PC-3 (cell line): ENCODE data around the gene OR2T33. TPM values are rescaled to one million over a fixed set of nuclear protein-coding genes. Genes with fewer than 3 reads are reported as not detected.
"Not testable (repeated sequence)": the region's sequence is repeated elsewhere in the genome, so short reads cannot be mapped to it uniquely, and the experiment has no call there.

Source experiments
- ATAC-seq: fragments of 200-7000 bp; cut with Tn5 transposase; 2 replicates; pipeline ENCODE4 v1.9.1; 2020; ENCODE audit warnings: mild to moderate bottlenecking, moderate library complexity
- BruUV-seq: library from RNA; stranded (reverse); fragments of 400-500 nt; replicated peaks from 2 replicates; lab custom pipeline; 2021; lab: Mats Ljungman, UMichigan
- CTCF ChIA-PET: fragments of 300-600 bp; sonication (Branson Sonifier 250); formaldehyde crosslinking; loops from one replicate; lab custom pipeline; 2022; ENCODE audit warnings: antibody characterized with exemption; lab: Charles Lee
- POLR2A ChIA-PET: fragments of 300-600 bp; sonication (Branson Sonifier 250); formaldehyde crosslinking; loops from one replicate; lab custom pipeline; 2022; ENCODE audit warnings: antibody characterized with exemption; ENCODE audit not compliant: unreplicated experiment; lab: Charles Lee
- DNase-seq: peaks from one replicate; pipeline ENCODE4 v3.0.0-alpha.2; 2015
- H2AFZ ChIP-seq: fragments of 300-600 bp; sonication (generic); 2 replicates; pipeline ENCODE4 v1.6.0; 2016; ENCODE audit warnings: antibody characterized with exemption, low read length
- H3F3A ChIP-seq: fragments of 300-600 bp; sonication (generic); one replicate; pipeline ENCODE4 v1.6.0; 2017; ENCODE audit warnings: antibody characterized with exemption, low read length, control low read depth, mild to moderate bottlenecking; ENCODE audit not compliant: unreplicated experiment
- H3K27ac ChIP-seq: fragments of 300-600 bp; sonication (generic); 2 replicates; pipeline ENCODE4 v1.5.1; 2016; ENCODE audit warnings: mild to moderate bottlenecking, low read length
- H3K27me3 ChIP-seq: fragments of 300-600 bp; sonication (generic); 2 replicates; pipeline ENCODE4 v1.6.1; 2016; ENCODE audit warnings: low read length, mixed read lengths
- H3K36me3 ChIP-seq: fragments of 300-600 bp; sonication (generic); 2 replicates; pipeline ENCODE4 v1.6.1; 2016; ENCODE audit warnings: low read depth, mixed run types, low read length, mixed read lengths
- H3K4me1 ChIP-seq: fragments of 300-600 bp; sonication (generic); 2 replicates; pipeline ENCODE4 v1.5.1; 2016; ENCODE audit warnings: low read length; ENCODE audit not compliant: insufficient read depth
- H3K4me2 ChIP-seq: fragments of 300-600 bp; sonication (generic); 2 replicates; pipeline ENCODE4 v1.6.0; 2016; ENCODE audit warnings: low read length
- H3K4me3 ChIP-seq: fragments of 300-600 bp; sonication (generic); 2 replicates; pipeline ENCODE4 v1.5.1; 2016; ENCODE audit warnings: mild to moderate bottlenecking, low read length, mixed read lengths
- H3K79me2 ChIP-seq: fragments of 300-600 bp; sonication (generic); 2 replicates; pipeline ENCODE4 v1.6.1; 2017; ENCODE audit warnings: low read length, mixed read lengths
- H3K9ac ChIP-seq: fragments of 300-600 bp; sonication (generic); 2 replicates; pipeline ENCODE4 v1.6.0; 2016; ENCODE audit warnings: mild to moderate bottlenecking, low read length
- H3K9me2 ChIP-seq: fragments of 300-600 bp; sonication (generic); replicated peaks from 2 replicates; pipeline ENCODE4 v1.6.1; 2016; ENCODE audit warnings: mixed run types, low read length, mixed read lengths
- H3K9me3 ChIP-seq: fragments of 300-600 bp; sonication (generic); 2 replicates; pipeline ENCODE4 v1.6.1; 2016; ENCODE audit warnings: low read length, mixed read lengths
- H4K20me1 ChIP-seq: fragments of 300-600 bp; sonication (generic); 2 replicates; pipeline ENCODE4 v1.6.1; 2016; ENCODE audit warnings: low read length, mixed read lengths
- CTCF ChIP-seq: fragments of 300-600 bp; sonication (generic); conservative IDR thresholded peaks from 2 replicates; pipeline ENCODE4 v1.5.1; 2017; ENCODE audit warnings: antibody characterized with exemption, low read depth, mild to moderate bottlenecking, low read length
- EZH2 ChIP-seq: fragments of 300-600 bp; sonication (generic); IDR thresholded peaks from one replicate; pipeline ENCODE4 v1.6.1; 2017; ENCODE audit warnings: antibody characterized with exemption, mild to moderate bottlenecking, low read length; ENCODE audit not compliant: unreplicated experiment
- EZH2phosphoT487 ChIP-seq: fragments of 300-600 bp; sonication (generic); IDR thresholded peaks from 2 replicates; pipeline ENCODE4 v1.6.1; 2018; ENCODE audit warnings: mild to moderate bottlenecking, antibody characterized with exemption, low read length, borderline replicate concordance
- intact Hi-C: fragments of 100-400 bp; cut with micrococcal nuclease; formaldehyde crosslinking; loops from 2 replicates; pipeline ENCODE4 v1.9.0; 2023
- total RNA-seq: library from RNA; depleted of rRNA; stranded (reverse); fragments of >200 nt; gene quantifications from 2 replicates; pipeline ENCODE4 v1.2.3, GENCODE V29; 2014

The OR2T33 gene
- total RNA-seq, 1 experiment from 2014 or later, result 0.18 TPM

GRCh38 chr1:248303324-248303723 is 25.5 kb upstream of the OR2T33 start, which contains the start of gene OR2T12:
Gene OR2T12 (minus strand): TSS chr1:248303424. CDS start chr1:248295578, 7,846 bp downstream.
- Histone ChIP-seq H3K9me2 (no peaks in the 10 kb centered on the region), H3K9ac (no peak within 1 kb of the TSS), H3K27me3 (0 out of 2 replicates have a peak, but pooled peaks cover 3% of the 10 kb centered on the region), H3K27ac (no peak within 1 kb of the TSS), H3K9me3 (no peaks in the 10 kb centered on the region), H3K4me2 (no peak within 1 kb of the TSS), H3K4me3 (no peak within 1 kb of the TSS), H3K79me2 (no peaks in the 10 kb centered on the region), H3K36me3 (no peaks in the 10 kb centered on the region), H3F3A (no peaks in the 10 kb centered on the region), H3K4me1 (0 out of 2 replicates have a peak, but pooled peaks cover 3% of the 10 kb centered on the region), H2AFZ (no peak within 1 kb of the TSS), H4K20me1 (no peaks in the 10 kb centered on the region)
- ChIA-PET POLR2A (no interaction called here), CTCF (no interaction called here)
- BruUV-seq, result no TSS peak
- DNase-seq (no peak), ATAC-seq (no peak)
- intact Hi-C loops, result no loop called here
- TF ChIP-seq CTCF (no peak), EZH2phosphoT487 (no peak), EZH2 (no peak)

GRCh38 chr1:248288391-248288790 is 10.6 kb upstream of the OR2T33 start:
- intact Hi-C loops, result no loop called here
- H3K9ac ChIP-seq, result no peak overlapping the region
- H3K9me2 ChIP-seq, result no peaks in the 10 kb centered on the region; the same call in 1 of the 2 replicates
- ATAC-seq, result no peak
- H3K27me3 ChIP-seq, result no peaks in the 10 kb centered on the region
- no peaks in the 10 kb centered on the region for H3K36me3 ChIP-seq
- DNase-seq, result no peak
- POLR2A ChIA-PET, result no interaction called here
- no peak overlapping the region for H3K4me2 ChIP-seq
- no peak for TF ChIP-seq EZH2
- TF ChIP-seq CTCF, result no peak
- no peak for TF ChIP-seq EZH2phosphoT487
- H3K4me1 ChIP-seq, result no peaks in the 10 kb centered on the region
- no peak overlapping the region for H2AFZ ChIP-seq
- H3F3A ChIP-seq, result no peaks in the 10 kb centered on the region
- H3K79me2 ChIP-seq, result no peaks in the 10 kb centered on the region
- H3K4me3 ChIP-seq, result no peak overlapping the region
- CTCF ChIA-PET, result no interaction called here
- H3K9me3 ChIP-seq, result 0 out of 2 replicates have a peak, but pooled peaks cover 3% of the 10 kb centered on the region
- no TSS peak for BruUV-seq
- no peak overlapping the region for H3K27ac ChIP-seq
- no peaks in the 10 kb centered on the region for H4K20me1 ChIP-seq

- H3F3A ChIP-seq, H3K27ac ChIP-seq, BruUV-seq, H3K4me3 ChIP-seq, H4K20me1 ChIP-seq, H3K4me1 ChIP-seq, CTCF ChIA-PET, ATAC-seq, H3K9me3 ChIP-seq, H3K9ac ChIP-seq, H3K9me2 ChIP-seq, POLR2A ChIA-PET, H3K36me3 ChIP-seq, H3K79me2 ChIP-seq, H2AFZ ChIP-seq, intact Hi-C loops, H3K4me2 ChIP-seq, H3K27me3 ChIP-seq, DNase-seq: not testable (repeated sequence)
Observed at GRCh38 chr1:248273225-248273624, 4.6 kb downstream of the OR2T33 start.
